Upper lobe of left lung (tissue), 6 donors: ENCODE data around the gene SAE1. TPM values are rescaled to one million over a fixed set of nuclear protein-coding genes. Genes with fewer than 3 reads are reported as not detected.
"Not testable (repeated sequence)": the region's sequence is repeated elsewhere in the genome, so short reads cannot be mapped to it uniquely, and the experiment has no call there.

Experiments used
- ATAC-seq, 2 donors: fragments of 200-7000 bp; cut with Tn5 transposase; one replicate each; pipeline ENCODE4 v1.9.1; 2022; ENCODE audit warnings: mild to moderate bottlenecking in 2 of 2, moderate library complexity in 2 of 2; ENCODE audit not compliant: low FRiP score in 2 of 2
- DNase-seq, 2 donors: peaks; one replicate each; pipeline ENCODE4 v3.0.0-alpha.2; 2019 to 2020
- H3K27ac ChIP-seq, 4 donors: fragments of 200-600 bp; sonication (generic); one replicate each; pipeline ENCODE4 v1.5.1; 2016 to 2019
- H3K27me3 ChIP-seq, 4 donors: fragments of 200-600 bp; sonication (generic); one replicate each; pipeline ENCODE4 v1.5.1; 2017 to 2019
- H3K36me3 ChIP-seq, 4 donors: fragments of 200-600 bp; sonication (generic); one replicate each; pipeline ENCODE4 v1.5.1; 2016 to 2019
- H3K4me1 ChIP-seq, 4 donors: fragments of 200-600 bp; sonication (generic); one replicate each; pipeline ENCODE4 v1.5.1; 2018 to 2019
- H3K4me3 ChIP-seq, 4 donors: fragments of 200-600 bp; sonication (generic); one replicate each; pipeline ENCODE4 v1.5.1; 2017 to 2019; ENCODE audit warnings: mild to moderate bottlenecking in 2 of 4, moderate library complexity in 1 of 4
- H3K9me3 ChIP-seq, 4 donors: fragments of 200-600 bp; sonication (generic); one replicate each; pipeline ENCODE4 v1.5.1; 2018 to 2019
- CTCF ChIP-seq, 6 experiments: fragments of 450-650 bp in 4 of 6; fragments of 200-600 bp in 2 of 6; sonication (generic) in 2 of 6; IDR thresholded peaks; one replicate each; pipeline ENCODE4 v1.5.1; 2016 to 2019; ENCODE audit warnings: antibody characterized with exemption in 6 of 6
- EP300 ChIP-seq, 4 donors: sonication (generic); formaldehyde crosslinking; IDR thresholded peaks; one replicate each; pipeline ENCODE4 v1.5.1; 2017; ENCODE audit warnings: antibody characterized with exemption in 4 of 4, control low read depth in 2 of 4
- POLR2A ChIP-seq, 4 donors: fragments of 450-650 bp; IDR thresholded peaks; one replicate each; pipeline ENCODE4 v1.5.1; 2016 to 2017; ENCODE audit warnings: antibody characterized with exemption in 4 of 4, mild to moderate bottlenecking in 2 of 4
- POLR2AphosphoS5 ChIP-seq, 2 donors: sonication (generic); formaldehyde crosslinking; IDR thresholded peaks; one replicate each; pipeline ENCODE4 v1.5.1; 2017; ENCODE audit warnings: antibody characterized with exemption in 2 of 2
- WGBS, 2 donors: methylation state at CpG; one replicate each; pipeline ENCODE4 v1.1.5; 2017 to 2018; 5-methylcytosine and 5-hydroxymethylcytosine counted together
- total RNA-seq, 6 donors: library from RNA; depleted of rRNA in 4 of 6; stranded (reverse); fragments of >200 nt in 4 of 6; gene quantifications; one replicate each; pipeline versions ENCODE4 v1.1.0 to v1.2.1, GENCODE V29; 2016 to 2021
- donor health status: DM: no; HTN: no; CAD: no; lungs with moderate emphysema.
- donor health status: DM: no; HTN: yes; CAD: no; lungs with severe emphysema.

Gene SAE1
- total RNA-seq, 6 donors from 2014 or later = 31.1 to 61.2 (median 55.3) TPM

DNA sequence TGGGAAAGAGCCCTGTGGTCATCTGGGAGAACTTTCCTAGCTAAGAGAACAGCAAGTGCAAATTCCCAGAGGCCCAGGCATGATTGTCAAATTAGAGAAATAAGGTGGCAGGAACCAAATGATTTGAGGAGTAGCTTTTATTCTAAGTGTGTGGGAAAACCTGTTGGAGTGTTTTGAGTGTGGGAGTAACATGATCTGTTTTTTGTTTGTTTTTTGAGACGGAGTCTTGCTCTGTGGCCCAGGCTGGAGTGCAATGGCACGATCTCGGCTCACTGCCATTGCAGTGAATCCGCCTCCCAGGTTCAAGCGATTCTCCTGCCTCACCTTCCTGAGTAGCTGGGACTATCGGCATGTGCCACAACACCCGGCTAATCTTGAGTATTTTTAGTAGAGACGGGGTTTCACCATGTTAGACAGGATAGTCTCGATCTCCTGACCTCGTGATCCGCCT lies 2.4 kb downstream of the SAE1 start:
- no peak overlapping the region for H3K27ac ChIP-seq
- ATAC-seq (no peak), DNase-seq (no peak)
- no peak overlapping the region for H3K4me3 ChIP-seq
- peaks cover 0 to 8% (median 0%) of the 10 kb centered on the region in 4 donors for H3K36me3 ChIP-seq
- 86 to 90% methylated on average over 11 of the region's 11 CpGs for WGBS, 2 donors
- no peak for TF ChIP-seq POLR2A (IDR thresholded peaks at IDR 0.05)
- no peak for TF ChIP-seq CTCF (IDR thresholded peaks at IDR 0.05)
- TF ChIP-seq EP300 (IDR thresholded peaks at IDR 0.05) = no peak
- no peak for TF ChIP-seq POLR2AphosphoS5 (IDR thresholded peaks at IDR 0.05)
- no peaks in the 10 kb centered on the region for H3K27me3 ChIP-seq
- peaks cover 25 to 45% (median 32%) of the 10 kb centered on the region in 4 donors for H3K4me1 ChIP-seq
- H3K9me3 ChIP-seq = no peaks in the 10 kb centered on the region

GRCh38 chr19:47134545-47134944 lies 3.9 kb downstream of the SAE1 start:
- H3K27ac ChIP-seq = no peak overlapping the region
- ATAC-seq = no peak
- no peak for TF ChIP-seq POLR2AphosphoS5 (IDR thresholded peaks at IDR 0.05)
- TF ChIP-seq EP300 (IDR thresholded peaks at IDR 0.05) = no peak
- TF ChIP-seq POLR2A (IDR thresholded peaks at IDR 0.05) = no peak
- TF ChIP-seq CTCF (IDR thresholded peaks at IDR 0.05) = no peak
- no peaks in the 10 kb centered on the region for H3K27me3 ChIP-seq
- H3K4me1 ChIP-seq = peaks cover 25 to 45% (median 32%) of the 10 kb centered on the region in 4 donors
- no peaks in the 10 kb centered on the region for H3K9me3 ChIP-seq
- H3K4me3 ChIP-seq = no peak overlapping the region
- H3K36me3 ChIP-seq = peaks cover 0 to 11% (median 0%) of the 10 kb centered on the region in 4 donors
- no peak for DNase-seq
- 65 to 80% methylated on average over 2 of the region's 2 CpGs for WGBS, 2 donors

- H3K4me1 ChIP-seq = peaks cover 25 to 45% (median 31%) of the 10 kb centered on the region in 4 donors
- no peak for DNase-seq
- H3K4me3 ChIP-seq = no peak overlapping the region
- WGBS, 2 donors = 89% methylated on average over 3 of the region's 3 CpGs
- H3K27me3 ChIP-seq = no peaks in the 10 kb centered on the region
- H3K36me3 ChIP-seq = peaks cover 0 to 11% (median 0%) of the 10 kb centered on the region in 4 donors
- H3K9me3 ChIP-seq = no peaks in the 10 kb centered on the region
- TF ChIP-seq EP300 (IDR thresholded peaks at IDR 0.05) (no peak), POLR2AphosphoS5 (IDR thresholded peaks at IDR 0.05) (no peak), POLR2A (IDR thresholded peaks at IDR 0.05) (no peak), CTCF (IDR thresholded peaks at IDR 0.05) (no peak)
- no peak for ATAC-seq
- no peak overlapping the region for H3K27ac ChIP-seq
Observed at GRCh38 chr19:47135156-47135555, 4.5 kb downstream of the SAE1 start.

GRCh38 chr19:47141252-47141651 lies 10.6 kb downstream of the SAE1 start:
- Histone ChIP-seq H3K36me3 (peaks cover 0 to 43% (median 21%) of the 10 kb centered on the region in 4 donors), H3K4me1 (peaks cover 4 to 12% (median 5%) of the 10 kb centered on the region in 4 donors)
- not testable (repeated sequence) for H3K27ac ChIP-seq, H3K9me3 ChIP-seq, H3K4me3 ChIP-seq, ATAC-seq, H3K27me3 ChIP-seq, DNase-seq
- 73 to 77% methylated on average over 7 of the region's 7 CpGs for WGBS, 2 donors

DNA sequence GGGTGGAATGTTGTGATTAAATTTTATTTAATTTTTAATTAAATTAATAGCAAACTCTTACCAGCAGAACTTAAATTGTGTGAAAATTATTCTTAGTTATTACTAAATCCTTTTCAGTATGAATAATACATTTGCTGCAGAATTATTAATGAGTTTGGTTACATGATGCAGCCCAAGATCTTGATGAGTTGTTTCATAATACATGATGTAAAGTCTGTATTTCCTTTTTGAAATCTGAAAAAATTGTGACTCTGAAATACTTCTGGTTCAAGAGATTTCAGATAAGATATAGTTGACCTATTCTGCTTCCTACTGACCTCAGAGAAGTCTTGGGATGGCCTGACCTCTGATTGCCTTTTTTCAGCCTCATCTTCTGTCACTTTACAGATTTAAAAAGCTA lies 11.1 kb downstream of the SAE1 start:
- Histone ChIP-seq H3K4me3 (no peak overlapping the region), H3K4me1 (peaks cover 4 to 12% (median 5%) of the 10 kb centered on the region in 4 donors), H3K36me3 (peaks cover 0 to 48% (median 24%) of the 10 kb centered on the region in 4 donors), H3K27me3 (no peaks in the 10 kb centered on the region), H3K9me3 (no peaks in the 10 kb centered on the region), H3K27ac (no peak overlapping the region)
- DNase-seq = no peak
- ATAC-seq = no peak
- TF ChIP-seq EP300 (IDR thresholded peaks at IDR 0.05) = no peak
- no peak for TF ChIP-seq POLR2AphosphoS5 (IDR thresholded peaks at IDR 0.05)
- TF ChIP-seq CTCF (IDR thresholded peaks at IDR 0.05) = no peak
- no peak for TF ChIP-seq POLR2A (IDR thresholded peaks at IDR 0.05)
